ENCODE data around the gene MX2.

MX2 gene

DNA sequence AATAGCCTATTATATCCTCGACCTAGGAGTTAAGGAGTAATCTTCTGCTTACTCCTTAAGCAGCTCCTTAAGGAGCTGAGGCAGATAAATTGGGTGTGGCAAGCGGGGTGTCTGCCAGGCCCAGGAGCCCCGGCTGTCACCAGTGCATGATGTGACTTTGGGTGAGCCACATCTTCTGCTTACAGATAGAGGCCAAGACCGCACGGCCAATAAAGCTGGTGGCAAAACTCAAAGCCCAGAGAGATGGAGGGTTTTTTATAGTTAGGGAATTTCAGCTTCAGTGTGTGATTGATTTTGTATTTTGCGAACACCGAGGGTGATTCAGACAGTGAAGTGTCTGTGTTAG lies 9.8 kb downstream of the MX2 start:
- Histone ChIP-seq H3K79me2 (no peaks in the 10 kb centered on the region), H3K9ac (no peak overlapping the region), H3K27ac (no peak overlapping the region), H2AFZ (no peak overlapping the region), H3K27me3 (ENCODE audit: control insufficient read depth, insufficient read depth, low read length) (no peaks in the 10 kb centered on the region), H3K4me3 (ENCODE audit: low read depth, low read length) (no peak overlapping the region), H3K9me3 (ENCODE audit: control insufficient read depth, low read length) (no peaks in the 10 kb centered on the region), H3K4me2 (ENCODE audit: low read length) (no peak overlapping the region), H3K4me1 (no peaks in the 10 kb centered on the region), H3K36me3 (ENCODE audit: control insufficient read depth, insufficient read depth, low read length) (no peaks in the 10 kb centered on the region)
- TF ChIP-seq CTCF (IDR thresholded peaks at IDR 0.05), result no peak

DNA sequence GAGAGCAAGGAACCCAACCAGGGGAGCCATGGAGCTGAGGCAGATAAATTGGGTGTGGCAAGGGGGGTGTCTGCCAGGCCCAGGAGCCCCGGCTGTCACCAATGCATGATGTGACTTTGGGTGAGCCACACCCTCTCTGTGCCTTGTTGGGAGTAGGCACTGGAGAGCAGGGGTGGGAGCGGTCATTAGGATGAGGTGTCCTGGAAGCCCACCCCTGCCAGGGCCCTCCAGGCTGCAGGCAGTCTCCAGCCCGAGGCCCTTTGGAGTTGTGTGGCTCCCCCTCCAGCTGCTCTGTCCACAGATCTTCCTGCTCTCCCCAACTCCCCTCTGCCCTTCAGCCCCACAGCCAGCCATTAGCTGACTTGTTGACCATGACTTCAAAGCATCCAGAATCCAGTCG lies 11.4 kb downstream of the MX2 start:
- no peak overlapping the region for H2AFZ ChIP-seq
- H3K36me3 ChIP-seq (ENCODE audit: control insufficient read depth, insufficient read depth, low read length), result no peaks in the 10 kb centered on the region
- H3K27me3 ChIP-seq (ENCODE audit: control insufficient read depth, insufficient read depth, low read length), result no peaks in the 10 kb centered on the region
- no peak overlapping the region for H3K4me2 ChIP-seq (ENCODE audit: low read length)
- TF ChIP-seq CTCF (IDR thresholded peaks at IDR 0.05), result no peak
- no peaks in the 10 kb centered on the region for H3K9me3 ChIP-seq (ENCODE audit: control insufficient read depth, low read length)
- H3K4me1 ChIP-seq, result no peaks in the 10 kb centered on the region
- H3K27ac ChIP-seq, result no peak overlapping the region
- H3K9ac ChIP-seq, result no peak overlapping the region
- H3K79me2 ChIP-seq, result no peaks in the 10 kb centered on the region
- H3K4me3 ChIP-seq (ENCODE audit: low read depth, low read length), result no peak overlapping the region

DNA sequence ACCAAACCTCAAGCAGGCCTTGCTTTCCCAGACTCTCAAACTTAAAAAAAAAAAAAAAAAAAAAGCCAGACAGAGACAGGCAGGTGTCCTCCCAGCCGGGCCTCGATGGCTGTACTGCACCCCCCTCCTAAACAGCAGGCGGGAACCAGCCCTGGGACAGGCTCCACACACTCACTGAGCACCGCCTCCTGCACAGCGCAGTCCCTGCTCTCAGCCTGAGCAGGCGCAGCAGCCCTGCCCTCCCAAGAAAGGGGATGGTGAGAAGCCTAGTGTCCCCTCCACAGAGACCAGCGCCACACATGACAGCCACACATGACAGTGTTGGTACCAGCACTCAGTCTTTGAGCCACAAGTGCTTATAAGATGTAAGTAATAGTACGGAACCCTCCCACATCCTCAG lies 11.9 kb downstream of the MX2 start:
- Histone ChIP-seq H3K27me3 (ENCODE audit: control insufficient read depth, insufficient read depth, low read length) (no peaks in the 10 kb centered on the region), H3K9ac (no peak overlapping the region), H3K27ac (no peak overlapping the region), H3K79me2 (no peaks in the 10 kb centered on the region), H3K36me3 (ENCODE audit: control insufficient read depth, insufficient read depth, low read length) (no peaks in the 10 kb centered on the region), H2AFZ (no peak overlapping the region), H3K4me2 (ENCODE audit: low read length) (no peak overlapping the region), H3K4me3 (ENCODE audit: low read depth, low read length) (no peak overlapping the region), H3K9me3 (ENCODE audit: control insufficient read depth, low read length) (no peaks in the 10 kb centered on the region), H3K4me1 (no peaks in the 10 kb centered on the region)
- no peak for TF ChIP-seq CTCF (IDR thresholded peaks at IDR 0.05)

- Histone ChIP-seq H3K4me1 (no peaks in the 10 kb centered on the region), H3K9ac (no peak overlapping the region), H3K4me2 (ENCODE audit: low read length) (no peak overlapping the region), H3K4me3 (ENCODE audit: low read depth, low read length) (no peak overlapping the region), H3K27me3 (ENCODE audit: control insufficient read depth, insufficient read depth, low read length) (no peaks in the 10 kb centered on the region), H2AFZ (no peak overlapping the region), H3K36me3 (ENCODE audit: control insufficient read depth, insufficient read depth, low read length) (no peaks in the 10 kb centered on the region), H3K79me2 (no peaks in the 10 kb centered on the region), H3K9me3 (ENCODE audit: control insufficient read depth, low read length) (no peaks in the 10 kb centered on the region), H3K27ac (no peak overlapping the region)
- no peak for TF ChIP-seq CTCF (IDR thresholded peaks at IDR 0.05)
These were observed 12.4 kb downstream of the MX2 start for GRCh38 chr21:41374177-41374712.

GRCh38 chr21:41374867-41375533 lies 13.2 kb downstream of the MX2 start:
- H3K9ac ChIP-seq, result no peak overlapping the region

More at GRCh38 chr21:41374867-41375533, 13.2 kb downstream of the MX2 start:
- Histone ChIP-seq H3K79me2 (no peaks in the 10 kb centered on the region), H3K27me3 (ENCODE audit: control insufficient read depth, insufficient read depth, low read length) (no peaks in the 10 kb centered on the region), H3K36me3 (ENCODE audit: control insufficient read depth, insufficient read depth, low read length) (no peaks in the 10 kb centered on the region), H3K9me3 (ENCODE audit: control insufficient read depth, low read length) (no peaks in the 10 kb centered on the region), H3K27ac (no peak overlapping the region), H3K4me2 (ENCODE audit: low read length) (no peak overlapping the region), H2AFZ (no peak overlapping the region), H3K4me3 (ENCODE audit: low read depth, low read length) (no peak overlapping the region), H3K4me1 (no peaks in the 10 kb centered on the region)
- no peak for TF ChIP-seq CTCF (IDR thresholded peaks at IDR 0.05)

Data from parathyroid adenoma (tissue), 2 donors.